KMS-11 (cell line): ENCODE measurements around the gene NAV2.

Experiments
- H2AFZ ChIP-seq: fragments of 200-600 bp; sonication (generic); 2 replicates; pipeline ENCODE4 v1.6.1; 2016; ENCODE audit warnings: antibody characterized with exemption, mixed run types, low read depth
- H3K27ac ChIP-seq: fragments of 200-600 bp; sonication (generic); 2 replicates; pipeline ENCODE4 v1.6.1; 2016; ENCODE audit warnings: mild to moderate bottlenecking, mixed run types
- H3K27me3 ChIP-seq: fragments of 200-600 bp; sonication (generic); 2 replicates; pipeline ENCODE4 v1.6.1; 2017; ENCODE audit warnings: mild to moderate bottlenecking, low read depth, mixed run types, moderate library complexity; ENCODE audit not compliant: insufficient read depth
- H3K36me3 ChIP-seq: fragments of 200-600 bp; sonication (generic); 2 replicates; pipeline ENCODE4 v1.6.1; 2017; ENCODE audit warnings: mild to moderate bottlenecking, mixed run types; ENCODE audit not compliant: insufficient read depth
- H3K4me1 ChIP-seq: fragments of 200-600 bp; sonication (generic); 2 replicates; pipeline ENCODE4 v1.6.1; 2016; ENCODE audit warnings: mild to moderate bottlenecking, low read depth, mixed run types; ENCODE audit not compliant: poor library complexity, severe bottlenecking
- H3K4me2 ChIP-seq: fragments of 200-600 bp; sonication (generic); 2 replicates; pipeline ENCODE4 v1.7.0; 2016; ENCODE audit warnings: mild to moderate bottlenecking, mixed run types
- H3K4me3 ChIP-seq: fragments of 200-600 bp; sonication (generic); IDR thresholded peaks from 2 replicates; pipeline ENCODE4 v1.6.1; 2017; ENCODE audit warnings: low read depth, low read length, mixed read lengths; ENCODE audit not compliant: insufficient read depth
- H3K79me2 ChIP-seq: fragments of 200-600 bp; sonication (generic); 2 replicates; pipeline ENCODE4 v1.6.1; 2016; ENCODE audit warnings: low read depth, mixed run types; ENCODE audit not compliant: insufficient read depth
- H3K9ac ChIP-seq: fragments of 200-600 bp; sonication (generic); 2 replicates; pipeline ENCODE4 v1.6.1; 2016; ENCODE audit warnings: mild to moderate bottlenecking, mixed run types
- H4K20me1 ChIP-seq: fragments of 200-600 bp; sonication (generic); 2 replicates; pipeline ENCODE4 v1.6.1; 2016; ENCODE audit warnings: mild to moderate bottlenecking, mixed run types; ENCODE audit not compliant: insufficient read depth
- CTCF ChIP-seq: fragments of 200-600 bp; sonication (generic); conservative IDR thresholded peaks from 2 replicates; pipeline ENCODE4 v1.6.1; 2017; ENCODE audit warnings: low read depth, mild to moderate bottlenecking, antibody characterized with exemption, low read length, moderate library complexity, mixed read lengths

Gene NAV2

GRCh38 chr11:19975414-19975990, 262.9 kb downstream of the NAV2 start:
- H3K79me2 ChIP-seq, result no peaks in the 10 kb centered on the region
- H3K4me1 ChIP-seq, result peaks cover 12% of the 10 kb centered on the region
- H3K9ac ChIP-seq, result no peak overlapping the region
- no peak for TF ChIP-seq CTCF
- no peaks in the 10 kb centered on the region for H3K36me3 ChIP-seq
- H4K20me1 ChIP-seq, result no peaks in the 10 kb centered on the region
- H3K27ac ChIP-seq, result no peak overlapping the region
- H3K4me3 ChIP-seq, result no peak overlapping the region
- no peak overlapping the region for H3K4me2 ChIP-seq
- H3K27me3 ChIP-seq, result no peaks in the 10 kb centered on the region
- no peak overlapping the region for H2AFZ ChIP-seq

GRCh38 chr11:19976281-19976941, 263.8 kb downstream of the NAV2 start:
- H3K9ac ChIP-seq, result no peak overlapping the region
- H3K36me3 ChIP-seq, result no peaks in the 10 kb centered on the region
- H3K27ac ChIP-seq, result no peak overlapping the region
- H3K4me1 ChIP-seq, result peaks cover 3% of the 10 kb centered on the region
- no peaks in the 10 kb centered on the region for H4K20me1 ChIP-seq
- no peaks in the 10 kb centered on the region for H3K79me2 ChIP-seq
- no peak overlapping the region for H3K4me3 ChIP-seq
- TF ChIP-seq CTCF, result no peak
- H3K27me3 ChIP-seq, result no peaks in the 10 kb centered on the region
- H2AFZ ChIP-seq, result no peak overlapping the region
- no peak overlapping the region for H3K4me2 ChIP-seq

- H3K27ac ChIP-seq, result no peak overlapping the region
- no peaks in the 10 kb centered on the region for H3K4me1 ChIP-seq
Measured at GRCh38 chr11:19977941-19978340, 265.3 kb downstream of the NAV2 start.

GRCh38 chr11:19978668-19979518, 266.3 kb downstream of the NAV2 start:
- Histone ChIP-seq H3K27me3 (no peaks in the 10 kb centered on the region), H3K27ac (no peak overlapping the region), H4K20me1 (no peaks in the 10 kb centered on the region), H3K9ac (no peak overlapping the region), H2AFZ (no peak overlapping the region), H3K4me2 (no peak overlapping the region), H3K36me3 (no peaks in the 10 kb centered on the region), H3K79me2 (no peaks in the 10 kb centered on the region), H3K4me3 (no peak overlapping the region), H3K4me1 (no peaks in the 10 kb centered on the region)
- TF ChIP-seq CTCF, result no peak

More at GRCh38 chr11:19977941-19978340, 265.3 kb downstream of the NAV2 start:
- Histone ChIP-seq H3K27me3 (no peaks in the 10 kb centered on the region), H2AFZ (no peak overlapping the region), H3K36me3 (no peaks in the 10 kb centered on the region), H3K9ac (no peak overlapping the region), H3K79me2 (no peaks in the 10 kb centered on the region), H4K20me1 (no peaks in the 10 kb centered on the region), H3K4me2 (no peak overlapping the region), H3K4me3 (no peak overlapping the region)
- TF ChIP-seq CTCF, result no peak
